K562 treated with DMSO at 1 percent for 12 hours (cell line): Measurements from ENCODE around the gene COL8A2. TPM values are rescaled to one million over a fixed set of nuclear protein-coding genes. Genes with fewer than 3 reads are reported as not detected.

Experiments
- total RNA-seq: library from RNA; unstranded; fragments of 300-600 nt; gene quantifications from 2 replicates; pipeline ENCODE4 v1.2.3, GENCODE V29; 2022; ENCODE audit not compliant: insufficient read depth

COL8A2 gene
- total RNA-seq: 0.12 TPM in 1 of 2 replicates, not detected in the other

GRCh38 chr1:36125129-36125991, at the start of gene COL8A2:
COL8A2 (minus strand) TSS chr1:36125222; CDS start chr1:36100242, 24,980 bp downstream.

GRCh38 chr1:36155408-36156328, 30.6 kb upstream of the COL8A2 start, which contains the start of gene MAP7D1:
MAP7D1 (plus strand) TSS chr1:36156160; CDS start chr1:36156418, 258 bp downstream.

GRCh38 chr1:36149237-36149972, 24.4 kb upstream of the COL8A2 start, which contains the start of gene TRAPPC3:
TRAPPC3 (minus strand) TSS chr1:36149486; CDS start chr1:36149378, 108 bp downstream.

GRCh38 chr1:36088577-36089392, 36.2 kb downstream of the COL8A2 start, which contains the start of gene ADPRS:
ADPRS (plus strand) TSS chr1:36088892; CDS start chr1:36088905, 13 bp downstream.

GRCh38 chr1:36083635-36084496, 41.2 kb downstream of the COL8A2 start, which contains the start of gene TEKT2:
TEKT2 (plus strand) TSS chr1:36084094; CDS start chr1:36084922, 828 bp downstream.

Other genes with a start within 250 kb of the COL8A2 start
- gene AGO1, start 242.0 kb downstream of the COL8A2 start, total RNA-seq: 3.3 and 16.7 TPM in 2 replicates
- 3.0 and 9.6 TPM in 2 replicates for gene AGO3, start 194.1 kb downstream of the COL8A2 start, total RNA-seq
- not detected in 2 replicates for gene TEKT2, start 41.1 kb downstream of the COL8A2 start, total RNA-seq
- 46.8 and 47.5 TPM in 2 replicates for gene ADPRS, start 36.3 kb downstream of the COL8A2 start, total RNA-seq
- 118 and 164 TPM in 2 replicates for gene TRAPPC3, start 24.3 kb upstream of the COL8A2 start, total RNA-seq
- 83.7 and 107 TPM in 2 replicates for gene MAP7D1, start 30.9 kb upstream of the COL8A2 start, total RNA-seq
- 25.6 and 74.4 TPM in 2 replicates for gene THRAP3, start 99.2 kb upstream of the COL8A2 start, total RNA-seq
- gene SH3D21, start 181.1 kb upstream of the COL8A2 start, total RNA-seq: 0.63 and 2.3 TPM in 2 replicates
- gene EVA1B, start 198.4 kb upstream of the COL8A2 start, total RNA-seq: 71.1 and 108 TPM in 2 replicates